Measurements from ENCODE around the gene GPR75.

GPR75 gene

DNA sequence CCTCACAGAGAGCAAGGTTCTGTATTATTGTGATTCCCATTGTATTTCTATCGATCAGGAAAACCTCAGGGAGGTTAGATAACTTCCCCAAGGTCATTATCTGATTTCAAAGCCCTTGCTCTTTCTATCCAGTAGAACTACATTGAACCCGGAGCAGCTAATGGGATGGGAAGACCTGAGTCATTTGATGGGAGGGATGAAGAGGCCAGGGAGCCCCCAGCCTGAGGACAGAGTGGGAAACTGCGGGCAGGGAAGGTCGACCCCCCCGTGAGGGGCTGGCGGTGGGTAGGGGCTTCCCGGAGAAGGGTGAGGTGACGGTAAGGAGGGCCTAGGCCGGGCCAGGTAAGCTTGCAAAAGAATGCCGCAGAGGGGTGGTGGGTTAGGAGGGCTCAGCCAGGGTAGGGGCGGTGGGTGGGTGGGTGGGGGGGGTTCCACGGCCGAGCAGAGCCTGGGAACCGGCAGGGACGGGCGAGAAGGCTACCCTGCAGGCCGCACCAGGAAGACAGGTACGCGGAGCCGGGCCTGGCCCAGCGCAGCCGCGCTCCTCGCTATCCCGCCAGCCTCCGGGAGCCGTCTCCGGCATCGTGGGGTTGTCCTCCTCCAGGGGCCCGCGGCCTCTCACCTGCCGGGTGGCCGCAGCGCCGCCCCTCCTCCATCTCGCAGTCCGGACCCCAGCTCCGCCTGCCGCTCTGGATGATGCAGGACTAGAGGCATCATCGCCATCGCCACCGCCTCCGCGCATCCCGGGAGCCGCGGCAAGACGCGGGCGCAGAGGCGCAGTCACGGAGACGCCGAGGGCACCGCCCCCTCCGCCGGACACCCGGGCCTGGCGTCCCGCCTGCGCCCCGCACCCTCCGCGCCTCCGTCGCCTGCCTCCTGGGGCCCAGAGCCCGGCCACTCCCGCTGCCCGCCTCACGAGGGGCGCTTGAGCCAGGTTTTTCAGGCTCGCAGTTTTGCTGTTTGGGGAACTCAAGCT, at the start of gene GPR75:
GPR75 (minus strand) TSS at position 762 of the 976 bp plus-strand sequence. CDS start 5,211 bp downstream, outside the sequence.
- no peaks in the 10 kb centered on the region for H3K4me1 ChIP-seq
- TF ChIP-seq Cebpa-rat (IDR thresholded peaks at IDR 0.05): no peak
- no peak within 1 kb of the TSS for H3K9ac ChIP-seq
- no peaks in the 10 kb centered on the region for H3K27me3 ChIP-seq
- no peak within 1 kb of the TSS for H3K4me2 ChIP-seq
- no peak within 1 kb of the TSS for H3K27ac ChIP-seq
- H4K20me1 ChIP-seq: no peaks in the 10 kb centered on the region
- peaks cover 53% of the 10 kb centered on the region for H3K36me3 ChIP-seq
- peaks cover 4% of the 10 kb centered on the region; the same call in 1 of the 2 replicates for H3K9me3 ChIP-seq
- H3K4me3 ChIP-seq: no peak within 1 kb of the TSS

DNA sequence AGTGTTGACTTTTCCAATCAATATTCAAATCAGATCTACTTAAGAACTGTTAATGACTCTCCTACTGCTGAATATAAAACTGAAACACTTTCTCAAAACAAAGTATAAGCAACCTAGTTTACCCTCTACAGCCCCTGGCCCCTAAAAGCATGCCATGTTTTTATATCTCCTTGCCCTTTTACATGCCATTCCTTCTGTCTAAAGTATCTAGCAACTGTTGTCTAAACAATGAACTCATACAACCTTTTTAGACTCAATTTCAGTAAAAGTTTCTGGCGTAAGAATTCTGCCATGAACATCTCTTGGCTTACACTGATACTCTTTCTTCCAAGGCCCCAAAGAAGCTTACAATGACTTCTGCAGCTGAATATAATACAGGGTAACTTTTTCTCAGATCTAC, 47.8 kb upstream of the GPR75 start:
- Histone ChIP-seq H3K36me3 (peaks cover 74% of the 10 kb centered on the region), H3K4me2 (no peak overlapping the region), H3K9ac (no peak overlapping the region)

GRCh38 chr2:53905396-53905795, 45.6 kb upstream of the GPR75 start:
- no peaks in the 10 kb centered on the region for H3K4me1 ChIP-seq
- H3K27ac ChIP-seq: no peak overlapping the region
- no peaks in the 10 kb centered on the region for H4K20me1 ChIP-seq
- no peaks in the 10 kb centered on the region for H3K27me3 ChIP-seq
- TF ChIP-seq Cebpa-rat (IDR thresholded peaks at IDR 0.05): no peak
- no peak overlapping the region for H3K4me3 ChIP-seq
- H3K9ac ChIP-seq: no peak overlapping the region
- no peaks in the 10 kb centered on the region for H3K9me3 ChIP-seq
- no peak overlapping the region for H3K4me2 ChIP-seq
- H3K36me3 ChIP-seq: peaks cover 88% of the 10 kb centered on the region

More for the DNA sequence above, 47.8 kb upstream of the GPR75 start:
- no peaks in the 10 kb centered on the region for H3K9me3 ChIP-seq
- H3K27me3 ChIP-seq: no peaks in the 10 kb centered on the region
- no peak overlapping the region for H3K27ac ChIP-seq
- H3K4me1 ChIP-seq: no peaks in the 10 kb centered on the region
- H3K4me3 ChIP-seq: no peak overlapping the region
- TF ChIP-seq Cebpa-rat (IDR thresholded peaks at IDR 0.05): no peak
- peaks cover 7% of the 10 kb centered on the region; the same call in 1 of the 2 replicates for H4K20me1 ChIP-seq

GRCh38 chr2:53903011-53903410, 43.2 kb upstream of the GPR75 start:
- H3K27ac ChIP-seq: no peak overlapping the region
- H4K20me1 ChIP-seq: no peaks in the 10 kb centered on the region
- peaks cover 98% of the 10 kb centered on the region for H3K36me3 ChIP-seq
- H3K4me1 ChIP-seq: no peaks in the 10 kb centered on the region
- H3K9me3 ChIP-seq: no peaks in the 10 kb centered on the region
- no peaks in the 10 kb centered on the region for H3K27me3 ChIP-seq
- no peak overlapping the region for H3K9ac ChIP-seq
- no peak for TF ChIP-seq Cebpa-rat (IDR thresholded peaks at IDR 0.05)
- H3K4me3 ChIP-seq: no peak overlapping the region
- H3K4me2 ChIP-seq: no peak overlapping the region

GRCh38 chr2:53901192-53901591, 41.4 kb upstream of the GPR75 start:
- Histone ChIP-seq H3K4me3 (no peak overlapping the region), H3K27ac (no peak overlapping the region), H3K4me2 (no peak overlapping the region), H3K27me3 (no peaks in the 10 kb centered on the region), H3K4me1 (no peaks in the 10 kb centered on the region), H3K9ac (no peak overlapping the region), H3K36me3 (peaks cover 94% of the 10 kb centered on the region), H3K9me3 (no peaks in the 10 kb centered on the region), H4K20me1 (no peaks in the 10 kb centered on the region)
- TF ChIP-seq Cebpa-rat (IDR thresholded peaks at IDR 0.05): no peak

DNA sequence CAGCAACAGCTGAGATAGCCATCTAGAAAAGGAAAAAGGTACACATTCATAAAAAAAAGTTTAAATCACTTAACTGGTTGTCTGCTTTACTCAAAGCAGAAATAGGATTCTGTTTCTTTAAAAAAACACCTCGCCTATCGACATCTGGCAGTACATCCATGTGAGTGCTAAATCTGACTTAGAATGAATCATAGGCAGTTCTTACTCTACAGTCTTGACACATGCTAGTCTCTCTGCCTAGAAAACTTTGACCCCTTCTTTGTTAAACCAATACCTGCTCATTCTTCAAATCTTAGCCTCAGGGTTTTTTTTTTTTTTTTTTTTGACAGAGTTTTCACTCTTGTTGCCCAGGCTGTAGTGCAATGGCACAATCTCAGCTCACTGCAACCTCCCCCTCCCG, 37.1 kb upstream of the GPR75 start:
- Histone ChIP-seq H3K4me1 (no peaks in the 10 kb centered on the region), H3K4me2 (no peak overlapping the region), H3K27me3 (no peaks in the 10 kb centered on the region), H3K27ac (no peak overlapping the region), H3K4me3 (no peak overlapping the region), H3K36me3 (peaks cover 92% of the 10 kb centered on the region), H3K9ac (no peak overlapping the region), H4K20me1 (no peaks in the 10 kb centered on the region), H3K9me3 (no peaks in the 10 kb centered on the region)
- no peak for TF ChIP-seq Cebpa-rat (IDR thresholded peaks at IDR 0.05)

- H3K27ac ChIP-seq: no peak overlapping the region
- H3K4me1 ChIP-seq: no peaks in the 10 kb centered on the region
- no peak overlapping the region for H3K4me2 ChIP-seq
- TF ChIP-seq Cebpa-rat (IDR thresholded peaks at IDR 0.05): no peak
- no peaks in the 10 kb centered on the region for H3K27me3 ChIP-seq
- H3K36me3 ChIP-seq: peaks cover 96% of the 10 kb centered on the region
- no peaks in the 10 kb centered on the region for H4K20me1 ChIP-seq
- H3K9ac ChIP-seq: no peak overlapping the region
- no peak overlapping the region for H3K4me3 ChIP-seq
- H3K9me3 ChIP-seq: no peaks in the 10 kb centered on the region
Measured at GRCh38 chr2:53886406-53887280, 26.9 kb upstream of the GPR75 start.

GRCh38 chr2:53884883-53885282, 25.1 kb upstream of the GPR75 start:
- peaks cover 95% of the 10 kb centered on the region for H3K36me3 ChIP-seq
- no peak overlapping the region for H3K9ac ChIP-seq
- no peak overlapping the region for H3K4me3 ChIP-seq
- H3K27me3 ChIP-seq: no peaks in the 10 kb centered on the region
- no peak overlapping the region for H3K27ac ChIP-seq
- H4K20me1 ChIP-seq: no peaks in the 10 kb centered on the region
- H3K4me2 ChIP-seq: no peak overlapping the region
- H3K9me3 ChIP-seq: no peaks in the 10 kb centered on the region
- no peaks in the 10 kb centered on the region for H3K4me1 ChIP-seq
- no peak for TF ChIP-seq Cebpa-rat (IDR thresholded peaks at IDR 0.05)

- Histone ChIP-seq H3K4me2 (no peak overlapping the region), H3K36me3 (peaks cover 92% of the 10 kb centered on the region), H3K4me1 (no peaks in the 10 kb centered on the region)
Measured at GRCh38 chr2:53881986-53882385, 22.2 kb upstream of the GPR75 start.

More at GRCh38 chr2:53881986-53882385, 22.2 kb upstream of the GPR75 start:
- no peaks in the 10 kb centered on the region for H3K27me3 ChIP-seq
- H3K4me3 ChIP-seq: no peak overlapping the region
- no peak overlapping the region for H3K27ac ChIP-seq
- no peaks in the 10 kb centered on the region for H3K9me3 ChIP-seq
- H3K9ac ChIP-seq: no peak overlapping the region
- no peak for TF ChIP-seq Cebpa-rat (IDR thresholded peaks at IDR 0.05)
- H4K20me1 ChIP-seq: no peaks in the 10 kb centered on the region
